Keratinocyte (primary cell): ENCODE measurements around the gene LGALS16. TPM values are rescaled to one million over a fixed set of nuclear protein-coding genes. Genes with fewer than 3 reads are reported as not detected.

ENCODE experiments used
- DNase-seq: peaks from one replicate; pipeline ENCODE4 v3.0.0-alpha.2; 2011; ENCODE audit warnings: low read depth, missing footprints, low spot score
- FAIRE-seq: peaks from 2 replicates; lab custom pipeline; 2011; peaks lifted over from hg19 to GRCh38; lab: Jason Lieb, UNC
- H2AFZ ChIP-seq: 2 replicates; pipeline ENCODE4 v1.6.0; 2012; ENCODE audit warnings: low read length, control low read depth, inconsistent platforms; ENCODE audit not compliant: control insufficient read depth
- H3K27ac ChIP-seq: 2 replicates; pipeline ENCODE4 v1.5.1; 2011; ENCODE audit warnings: low read length; ENCODE audit not compliant: control insufficient read depth, insufficient read depth
- H3K27me3 ChIP-seq: 3 replicates; pipeline ENCODE4 v1.6.0; 2011; ENCODE audit warnings: low read length; ENCODE audit not compliant: control insufficient read depth, insufficient read depth; ENCODE audit errors: extremely low read depth
- H3K36me3 ChIP-seq, 2 experiments: 2 replicates in 1 of 2; 3 replicates in 1 of 2; pipeline ENCODE4 v1.5.1; 2011; ENCODE audit warnings: low read length in 2 of 2, mild to moderate bottlenecking in 1 of 2; ENCODE audit not compliant: control insufficient read depth in 2 of 2, insufficient read depth in 2 of 2; ENCODE audit errors: extremely low read depth in 1 of 2
- H3K4me1 ChIP-seq: 3 replicates; pipeline ENCODE4 v1.5.1; 2011; ENCODE audit warnings: low read length; ENCODE audit not compliant: control insufficient read depth, insufficient read depth; ENCODE audit errors: extremely low read depth
- H3K4me2 ChIP-seq: 3 replicates; pipeline ENCODE4 v1.6.0; 2011; ENCODE audit warnings: low read depth, low read length; ENCODE audit not compliant: control insufficient read depth, insufficient read depth; ENCODE audit errors: extremely low read depth
- H3K4me3 ChIP-seq, 3 experiments: fragments of 200-600 bp in 1 of 3; sonication (generic) in 1 of 3; 2 replicates in 2 of 3; 3 replicates in 1 of 3; pipeline ENCODE4 v1.5.1; 2011 to 2016; ENCODE audit warnings: low read length in 3 of 3, mild to moderate bottlenecking in 3 of 3, control low read depth in 2 of 3, inconsistent platforms in 1 of 3, low read depth in 1 of 3, mixed read lengths in 1 of 3, mixed run types in 1 of 3, moderate library complexity in 1 of 3; ENCODE audit not compliant: control insufficient read depth in 2 of 3, insufficient read depth in 2 of 3; ENCODE audit errors: extremely low read depth in 1 of 3
- H3K79me2 ChIP-seq: 2 replicates; pipeline ENCODE4 v1.6.0; 2012; ENCODE audit warnings: low read length; ENCODE audit not compliant: control insufficient read depth, insufficient read depth
- H3K9ac ChIP-seq: 3 replicates; pipeline ENCODE4 v1.6.0; 2011; ENCODE audit warnings: low read length; ENCODE audit not compliant: control insufficient read depth, insufficient read depth; ENCODE audit errors: extremely low read depth
- H3K9me1 ChIP-seq: 3 replicates; pipeline ENCODE4 v1.6.0; 2011; ENCODE audit warnings: low read length; ENCODE audit not compliant: control insufficient read depth, insufficient read depth; ENCODE audit errors: extremely low read depth
- H3K9me3 ChIP-seq: 2 replicates; pipeline ENCODE4 v1.5.1; 2012; ENCODE audit warnings: low read depth, low read length; ENCODE audit not compliant: control insufficient read depth
- H4K20me1 ChIP-seq: 3 replicates; pipeline ENCODE4 v1.6.0; 2011; ENCODE audit warnings: low read length; ENCODE audit not compliant: control insufficient read depth, insufficient read depth; ENCODE audit errors: extremely low read depth
- EZH2 ChIP-seq: IDR thresholded peaks from one replicate; pipeline ENCODE4 v1.6.1; 2012; ENCODE audit warnings: inconsistent platforms, mild to moderate bottlenecking, low read length, moderate library complexity
- dilution Hi-C: fragments of 300-500 bp; cut with MboI; formaldehyde crosslinking; loops from one replicate; pipeline ENCODE4 v1.7.0; 2020; ENCODE audit warnings: low sequenced_read_pairs; ENCODE audit not compliant: extremely low pct_ligation_motif_present
- polyA plus RNA-seq, 5 experiments: library from polyadenylated mRNA; depleted of rRNA in 3 of 5; stranded (reverse) in 3 of 5; stranded (forward) in 1 of 5; unstranded in 1 of 5; fragments of >200 nt; gene quantifications; 1 replicate in 1 of 5; 2 replicates in 3 of 5; 3 replicates in 1 of 5; pipeline versions ENCODE4 v1.2.1 to v1.2.3, GENCODE V29; 2011 to 2012; ENCODE audit warnings: missing spikeins in 2 of 5, low read depth in 1 of 5, low replicate concordance in 1 of 5
- TF ChIP-seq, protein P1 (sequence below), 3 experiments: IDR thresholded peaks in 1 of 3; conservative IDR thresholded peaks in 1 of 3; optimal IDR thresholded peaks in 1 of 3; 2 replicates in 2 of 3; 3 replicates in 1 of 3; pipeline versions ENCODE3 to v1.5.1; 2011; ENCODE audit warnings: low read length in 3 of 3, mild to moderate bottlenecking in 3 of 3, moderate library complexity in 2 of 3, control low read depth in 1 of 3, inconsistent platforms in 1 of 3; ENCODE audit not compliant: insufficient read depth in 2 of 3; ENCODE audit errors: extremely low read depth in 1 of 3

LGALS16 gene
- polyA plus RNA-seq, 1 donor (not counting 4 experiments of a cell fraction or from before 2014, with no cell fraction given) = not detected

- FAIRE-seq (no peak), DNase-seq (no peak)
- no peaks in the 10 kb centered on the region for H4K20me1 ChIP-seq
- no peak overlapping the region for H3K4me2 ChIP-seq
- no peaks in the 10 kb centered on the region for H3K79me2 ChIP-seq
- H3K9me3 ChIP-seq = no peaks in the 10 kb centered on the region
- TF ChIP-seq, protein P1, sequence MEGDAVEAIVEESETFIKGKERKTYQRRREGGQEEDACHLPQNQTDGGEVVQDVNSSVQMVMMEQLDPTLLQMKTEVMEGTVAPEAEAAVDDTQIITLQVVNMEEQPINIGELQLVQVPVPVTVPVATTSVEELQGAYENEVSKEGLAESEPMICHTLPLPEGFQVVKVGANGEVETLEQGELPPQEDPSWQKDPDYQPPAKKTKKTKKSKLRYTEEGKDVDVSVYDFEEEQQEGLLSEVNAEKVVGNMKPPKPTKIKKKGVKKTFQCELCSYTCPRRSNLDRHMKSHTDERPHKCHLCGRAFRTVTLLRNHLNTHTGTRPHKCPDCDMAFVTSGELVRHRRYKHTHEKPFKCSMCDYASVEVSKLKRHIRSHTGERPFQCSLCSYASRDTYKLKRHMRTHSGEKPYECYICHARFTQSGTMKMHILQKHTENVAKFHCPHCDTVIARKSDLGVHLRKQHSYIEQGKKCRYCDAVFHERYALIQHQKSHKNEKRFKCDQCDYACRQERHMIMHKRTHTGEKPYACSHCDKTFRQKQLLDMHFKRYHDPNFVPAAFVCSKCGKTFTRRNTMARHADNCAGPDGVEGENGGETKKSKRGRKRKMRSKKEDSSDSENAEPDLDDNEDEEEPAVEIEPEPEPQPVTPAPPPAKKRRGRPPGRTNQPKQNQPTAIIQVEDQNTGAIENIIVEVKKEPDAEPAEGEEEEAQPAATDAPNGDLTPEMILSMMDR (optimal IDR thresholded peaks at IDR 0.05 in 1 of 3, IDR thresholded peaks at IDR 0.05 in 1 of 3, conservative IDR thresholded peaks at IDR 0.05 in 1 of 3; ENCODE audit: extremely low read depth in 1 of 3, insufficient read depth in 2 of 3, low read length in 3 of 3) = no peak
- TF ChIP-seq EZH2 = no peak
- H3K9me1 ChIP-seq = no peaks in the 10 kb centered on the region
- H3K27me3 ChIP-seq = no peaks in the 10 kb centered on the region
- dilution Hi-C loops = no loop called here
- H3K36me3 ChIP-seq = no peaks in the 10 kb centered on the region
- no peaks in the 10 kb centered on the region for H3K4me1 ChIP-seq
- H3K9ac ChIP-seq = no peak overlapping the region
- H3K4me3 ChIP-seq = no peak overlapping the region
- no peak overlapping the region for H3K27ac ChIP-seq
- no peak overlapping the region for H2AFZ ChIP-seq
Observed at GRCh38 chr19:39705578-39706188, 50.0 kb downstream of the LGALS16 start.

DNA sequence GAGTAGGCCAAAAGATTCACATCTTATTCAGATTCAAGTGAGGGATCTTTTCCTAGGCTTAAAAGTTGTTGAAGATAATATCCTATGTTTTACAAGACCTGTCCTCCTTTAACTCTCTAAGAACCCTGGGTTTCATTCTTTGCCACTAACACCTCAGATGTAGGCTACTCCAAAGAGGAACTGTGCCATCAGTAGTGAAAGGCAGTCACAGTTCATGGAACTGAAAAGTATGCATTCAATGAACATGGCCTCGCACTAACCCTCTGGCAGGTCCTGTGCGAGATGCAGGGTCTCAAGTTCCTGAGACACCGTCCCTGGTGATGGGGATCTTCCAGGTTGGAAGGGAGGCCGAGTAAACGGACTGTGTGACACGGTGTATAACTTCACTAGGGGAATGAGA is 52.9 kb downstream of the LGALS16 start:
- H3K9me3 ChIP-seq = no peaks in the 10 kb centered on the region
- dilution Hi-C loops = no loop called here
- H3K4me1 ChIP-seq = no peaks in the 10 kb centered on the region
- H3K27me3 ChIP-seq = no peaks in the 10 kb centered on the region
- H3K4me3 ChIP-seq = no peak overlapping the region
- no peak overlapping the region for H3K9ac ChIP-seq
- no peak overlapping the region for H3K27ac ChIP-seq
- DNase-seq (no peak), FAIRE-seq (no peak)
- H3K79me2 ChIP-seq = no peaks in the 10 kb centered on the region
- no peak for TF ChIP-seq EZH2
- TF ChIP-seq, protein P1 (optimal IDR thresholded peaks at IDR 0.05 in 1 of 3, IDR thresholded peaks at IDR 0.05 in 1 of 3, conservative IDR thresholded peaks at IDR 0.05 in 1 of 3; ENCODE audit: extremely low read depth in 1 of 3, insufficient read depth in 2 of 3, low read length in 3 of 3) = no peak
- H2AFZ ChIP-seq = no peak overlapping the region
- H3K36me3 ChIP-seq = no peaks in the 10 kb centered on the region
- no peak overlapping the region for H3K4me2 ChIP-seq
- no peaks in the 10 kb centered on the region for H3K9me1 ChIP-seq
- H4K20me1 ChIP-seq = no peaks in the 10 kb centered on the region
